ENCODE data around the gene CASZ1. TPM values are rescaled to one million over a fixed set of nuclear protein-coding genes. Genes with fewer than 3 reads are reported as not detected.

CASZ1 gene
- total RNA-seq, 1 donor = 0.09 TPM

GRCh38 chr1:10836726-10837125 lies 40.3 kb upstream of the CASZ1 start:
- no peak for TF ChIP-seq CTCF (IDR thresholded peaks at IDR 0.05; ENCODE audit: insufficient read depth, low read length)
- H3K4me3 ChIP-seq (ENCODE audit: low read depth, low read length) = no peak overlapping the region

DNA sequence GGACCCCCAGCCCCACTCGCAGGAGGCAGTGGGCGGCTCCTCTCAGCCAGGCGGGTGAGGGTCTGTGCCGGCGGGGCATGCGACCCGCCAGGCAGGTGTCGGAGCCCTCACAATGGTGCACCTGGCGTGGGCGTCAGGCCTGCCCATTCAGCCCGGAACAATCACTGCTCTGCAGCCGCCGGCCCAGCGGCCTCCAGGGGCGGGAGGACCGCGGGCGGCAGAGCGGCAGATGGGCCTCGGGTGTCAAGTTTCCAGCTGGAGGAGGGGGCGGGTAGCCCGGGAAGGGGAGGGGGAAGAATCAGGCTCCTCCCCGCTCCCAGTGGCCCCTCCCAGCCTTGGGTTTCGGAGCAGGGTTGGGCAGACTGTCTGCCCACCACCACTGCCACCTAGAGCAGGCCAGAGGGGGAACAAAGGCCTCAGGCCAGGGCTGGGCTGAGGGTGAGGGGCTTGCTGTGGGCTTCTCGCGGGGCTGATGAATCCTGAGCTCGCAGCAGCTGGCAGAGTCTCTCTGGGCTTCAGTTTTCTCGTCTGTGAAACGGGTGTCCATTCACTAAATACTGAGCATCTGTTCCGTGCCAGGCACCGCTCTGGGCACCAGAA lies 39.5 kb upstream of the CASZ1 start:
- peak; percentile 8 for DNase-seq (ENCODE audit: low read depth)
- TF ChIP-seq CTCF (IDR thresholded peaks at IDR 0.05; ENCODE audit: insufficient read depth, low read length) = no peak
- no peak overlapping the region for H3K4me3 ChIP-seq (ENCODE audit: low read depth, low read length)

More at GRCh38 chr1:10836726-10837125, 40.3 kb upstream of the CASZ1 start:
- DNase-seq (ENCODE audit: low read depth) = no peak

DNA sequence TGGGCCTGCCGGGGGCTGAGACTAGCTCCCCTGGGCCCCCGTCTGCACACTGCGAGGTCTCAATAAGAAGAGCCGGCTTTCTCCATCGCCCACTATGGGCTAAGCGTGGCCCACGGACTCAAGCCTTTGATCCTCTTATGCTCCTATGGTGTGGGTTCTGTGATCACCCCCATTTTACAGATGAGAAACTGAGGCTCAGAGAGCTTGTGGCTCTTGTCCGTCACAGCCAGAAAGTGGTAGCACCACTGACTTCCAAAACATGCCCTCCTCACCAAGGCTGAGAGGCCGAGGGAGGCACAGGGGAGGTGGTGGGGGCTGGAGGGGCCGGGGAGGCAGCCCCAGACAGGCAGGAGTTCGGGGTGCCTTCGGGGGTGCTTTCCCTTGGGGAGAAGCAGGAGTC lies 39.0 kb upstream of the CASZ1 start:
- no peak overlapping the region for H3K4me3 ChIP-seq (ENCODE audit: low read depth, low read length)
- DNase-seq (ENCODE audit: low read depth) = no peak
- TF ChIP-seq CTCF (IDR thresholded peaks at IDR 0.05; ENCODE audit: insufficient read depth, low read length) = no peak

GRCh38 chr1:10834770-10835412 lies 38.4 kb upstream of the CASZ1 start:
- no peak for DNase-seq (ENCODE audit: low read depth)
- no peak overlapping the region for H3K4me3 ChIP-seq (ENCODE audit: low read depth, low read length)
- TF ChIP-seq CTCF (IDR thresholded peaks at IDR 0.05; ENCODE audit: insufficient read depth, low read length) = no peak

DNA sequence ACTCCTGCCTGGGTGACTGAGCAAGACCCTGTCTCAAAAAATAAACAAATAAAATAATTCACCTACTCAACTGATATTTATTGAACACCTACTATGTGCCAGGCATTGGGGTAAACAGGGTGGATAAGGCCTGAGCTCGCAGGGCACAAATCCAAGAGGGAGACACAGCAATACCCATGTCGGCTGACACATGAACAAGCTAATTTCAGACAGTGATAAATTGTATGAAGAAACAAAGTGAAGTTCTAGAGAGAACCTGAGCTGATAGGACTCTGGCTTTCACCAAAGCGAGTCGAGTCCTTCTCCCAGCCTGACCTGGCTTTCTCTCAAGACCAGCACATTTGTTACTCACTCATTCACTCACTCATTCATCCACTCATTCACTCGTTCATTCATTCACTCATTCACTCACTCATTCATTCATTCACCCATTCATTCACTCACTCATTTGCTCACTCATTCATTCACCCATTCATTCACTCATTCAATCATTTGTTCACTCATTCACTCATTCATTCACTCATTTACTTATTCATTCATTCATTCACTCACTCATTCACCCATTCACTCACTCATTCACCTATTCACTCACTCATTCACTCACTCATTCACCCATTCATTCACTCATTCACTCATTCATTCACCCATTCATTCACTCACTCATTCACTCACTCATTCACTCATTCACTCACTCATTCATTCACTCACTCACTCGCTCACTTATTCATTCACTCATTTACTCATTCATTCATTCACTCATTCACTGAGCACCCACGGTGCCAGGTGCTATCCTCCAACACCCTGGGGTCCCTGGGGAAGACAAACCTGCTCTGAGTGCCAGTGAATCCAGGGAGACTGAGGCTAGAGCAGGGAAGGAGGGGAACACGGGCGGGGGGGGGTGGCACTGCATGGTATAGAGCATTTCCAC lies 37.4 kb upstream of the CASZ1 start:
- H3K4me3 ChIP-seq (ENCODE audit: low read depth, low read length) = no peak overlapping the region
- DNase-seq (ENCODE audit: low read depth) = no peak
- no peak for TF ChIP-seq CTCF (IDR thresholded peaks at IDR 0.05; ENCODE audit: insufficient read depth, low read length)

- H3K4me3 ChIP-seq (ENCODE audit: low read depth, low read length) = no peak overlapping the region
- no peak for TF ChIP-seq CTCF (IDR thresholded peaks at IDR 0.05; ENCODE audit: insufficient read depth, low read length)
- DNase-seq (ENCODE audit: low read depth) = no peak
Measured at GRCh38 chr1:10832703-10833102, 36.3 kb upstream of the CASZ1 start.
